ENCODE measurements around the gene QSOX2.

QSOX2 gene, protein sequence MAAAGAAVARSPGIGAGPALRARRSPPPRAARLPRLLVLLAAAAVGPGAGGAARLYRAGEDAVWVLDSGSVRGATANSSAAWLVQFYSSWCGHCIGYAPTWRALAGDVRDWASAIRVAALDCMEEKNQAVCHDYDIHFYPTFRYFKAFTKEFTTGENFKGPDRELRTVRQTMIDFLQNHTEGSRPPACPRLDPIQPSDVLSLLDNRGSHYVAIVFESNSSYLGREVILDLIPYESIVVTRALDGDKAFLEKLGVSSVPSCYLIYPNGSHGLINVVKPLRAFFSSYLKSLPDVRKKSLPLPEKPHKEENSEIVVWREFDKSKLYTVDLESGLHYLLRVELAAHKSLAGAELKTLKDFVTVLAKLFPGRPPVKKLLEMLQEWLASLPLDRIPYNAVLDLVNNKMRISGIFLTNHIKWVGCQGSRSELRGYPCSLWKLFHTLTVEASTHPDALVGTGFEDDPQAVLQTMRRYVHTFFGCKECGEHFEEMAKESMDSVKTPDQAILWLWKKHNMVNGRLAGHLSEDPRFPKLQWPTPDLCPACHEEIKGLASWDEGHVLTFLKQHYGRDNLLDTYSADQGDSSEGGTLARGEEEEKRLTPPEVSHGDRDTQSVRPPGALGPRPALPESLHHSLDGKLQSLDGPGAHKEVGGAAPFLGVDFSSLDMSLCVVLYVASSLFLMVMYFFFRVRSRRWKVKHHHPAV

DNA sequence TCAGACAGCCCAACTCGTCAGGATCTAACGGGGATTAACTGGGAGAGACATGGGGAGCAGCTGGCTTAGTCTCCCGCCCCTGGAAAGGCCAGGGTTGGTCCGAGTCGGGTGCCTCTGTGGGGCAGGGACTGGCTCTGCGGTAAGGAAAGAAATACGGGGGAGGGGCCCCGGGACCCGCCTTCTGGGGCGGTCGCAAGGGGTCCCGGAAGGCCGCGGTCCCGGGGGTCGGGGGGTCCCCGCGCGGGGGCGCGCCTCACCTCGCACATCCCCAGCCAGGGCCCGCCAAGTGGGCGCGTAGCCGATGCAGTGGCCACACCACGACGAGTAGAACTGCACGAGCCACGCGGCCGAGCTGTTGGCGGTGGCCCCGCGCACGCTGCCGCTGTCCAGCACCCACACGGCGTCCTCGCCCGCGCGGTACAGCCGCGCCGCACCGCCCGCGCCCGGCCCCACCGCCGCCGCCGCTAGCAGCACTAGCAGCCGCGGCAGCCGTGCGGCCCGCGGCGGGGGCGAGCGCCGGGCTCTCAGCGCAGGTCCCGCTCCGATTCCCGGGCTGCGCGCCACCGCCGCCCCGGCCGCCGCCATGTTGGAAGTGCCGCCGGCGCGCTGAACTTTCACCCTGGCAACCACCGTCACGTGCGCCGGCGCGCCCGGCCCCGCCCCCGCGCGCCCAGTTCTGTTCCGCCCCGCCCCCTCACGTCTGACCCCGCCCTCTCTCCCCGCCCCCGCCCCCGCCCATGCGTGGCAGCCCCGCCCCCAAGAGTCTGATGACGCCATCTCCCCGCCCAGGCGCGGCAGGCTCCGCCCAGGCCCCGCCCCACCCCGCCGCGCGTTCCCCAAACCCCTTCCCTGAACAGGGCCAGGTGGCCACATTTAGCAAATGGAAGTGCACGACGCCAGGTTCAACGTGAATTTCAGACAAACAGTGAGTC, at the start of gene QSOX2:
QSOX2 (minus strand) TSS at position 594 of the 932 bp plus-strand sequence; CDS start at position 585, 9 bp downstream.
- no peaks in the 10 kb centered on the region for H3K9me3 ChIP-seq (ENCODE audit: severe bottlenecking)
- peak within 1 kb of the TSS; percentile 95 for H3K27ac ChIP-seq
- no peaks in the 10 kb centered on the region for H3K27me3 ChIP-seq (ENCODE audit: insufficient read depth, low read depth, severe bottlenecking)
- peaks cover 40% of the 10 kb centered on the region for H3K36me3 ChIP-seq
- peak within 1 kb of the TSS; percentile 68 for H3K4me3 ChIP-seq (ENCODE audit: low read depth, low read length)
- TF ChIP-seq, protein P1, sequence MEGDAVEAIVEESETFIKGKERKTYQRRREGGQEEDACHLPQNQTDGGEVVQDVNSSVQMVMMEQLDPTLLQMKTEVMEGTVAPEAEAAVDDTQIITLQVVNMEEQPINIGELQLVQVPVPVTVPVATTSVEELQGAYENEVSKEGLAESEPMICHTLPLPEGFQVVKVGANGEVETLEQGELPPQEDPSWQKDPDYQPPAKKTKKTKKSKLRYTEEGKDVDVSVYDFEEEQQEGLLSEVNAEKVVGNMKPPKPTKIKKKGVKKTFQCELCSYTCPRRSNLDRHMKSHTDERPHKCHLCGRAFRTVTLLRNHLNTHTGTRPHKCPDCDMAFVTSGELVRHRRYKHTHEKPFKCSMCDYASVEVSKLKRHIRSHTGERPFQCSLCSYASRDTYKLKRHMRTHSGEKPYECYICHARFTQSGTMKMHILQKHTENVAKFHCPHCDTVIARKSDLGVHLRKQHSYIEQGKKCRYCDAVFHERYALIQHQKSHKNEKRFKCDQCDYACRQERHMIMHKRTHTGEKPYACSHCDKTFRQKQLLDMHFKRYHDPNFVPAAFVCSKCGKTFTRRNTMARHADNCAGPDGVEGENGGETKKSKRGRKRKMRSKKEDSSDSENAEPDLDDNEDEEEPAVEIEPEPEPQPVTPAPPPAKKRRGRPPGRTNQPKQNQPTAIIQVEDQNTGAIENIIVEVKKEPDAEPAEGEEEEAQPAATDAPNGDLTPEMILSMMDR (IDR thresholded peaks at IDR 0.05; ENCODE audit: low read depth, low read length) = no peak
- DNase-seq = peak; percentile 84

DNA sequence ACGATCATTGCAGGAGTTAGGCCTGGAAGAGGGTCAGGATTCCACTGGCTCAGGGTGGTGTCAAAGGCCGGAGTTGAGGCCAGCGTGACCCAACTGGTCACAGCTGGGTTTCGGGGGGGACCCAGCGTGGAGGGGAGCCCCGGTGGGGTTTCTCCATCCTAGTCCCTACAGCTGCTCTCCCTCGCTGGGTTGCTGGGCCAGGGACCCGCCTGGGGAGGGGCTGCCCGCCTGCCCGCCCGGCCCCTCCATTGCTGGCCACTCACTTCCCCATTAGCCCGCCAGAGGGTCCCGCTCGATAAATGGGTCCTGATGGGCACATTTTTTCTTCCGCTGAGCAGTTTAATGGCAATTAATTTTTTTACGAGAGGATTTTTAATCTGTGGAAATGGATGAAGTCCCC, 49.4 kb upstream of the QSOX2 start:
- H3K9me3 ChIP-seq (ENCODE audit: severe bottlenecking) = peaks cover 6% of the 10 kb centered on the region
- no peak overlapping the region for H3K27ac ChIP-seq
- no peak overlapping the region for H3K4me3 ChIP-seq (ENCODE audit: low read depth, low read length)
- H3K27me3 ChIP-seq (ENCODE audit: insufficient read depth, low read depth, severe bottlenecking) = no peaks in the 10 kb centered on the region
- TF ChIP-seq, protein P1 (IDR thresholded peaks at IDR 0.05; ENCODE audit: low read depth, low read length) = no peak
- DNase-seq = no peak
- no peaks in the 10 kb centered on the region for H3K36me3 ChIP-seq

DNA sequence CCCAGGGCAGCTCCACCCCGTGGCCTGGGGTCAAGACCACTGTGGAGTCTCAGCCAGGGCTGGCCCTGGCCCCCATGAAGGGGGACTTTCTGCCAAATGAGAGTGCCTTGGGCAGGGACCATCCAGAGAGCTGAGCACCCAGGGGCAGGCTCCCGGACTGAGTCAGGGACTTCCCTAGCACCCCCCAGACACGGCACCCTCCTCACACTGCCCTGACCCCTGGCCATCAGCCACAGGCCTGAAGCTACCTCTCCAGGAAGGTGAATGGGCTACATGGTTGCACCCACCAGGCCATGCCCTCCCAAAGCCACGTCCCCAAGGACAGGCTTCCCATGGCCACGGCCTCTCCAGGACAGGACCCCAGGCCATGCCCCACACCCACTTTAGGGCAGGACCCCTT, 48.8 kb upstream of the QSOX2 start:
- TF ChIP-seq, protein P1 (IDR thresholded peaks at IDR 0.05; ENCODE audit: low read depth, low read length) = no peak

DNA sequence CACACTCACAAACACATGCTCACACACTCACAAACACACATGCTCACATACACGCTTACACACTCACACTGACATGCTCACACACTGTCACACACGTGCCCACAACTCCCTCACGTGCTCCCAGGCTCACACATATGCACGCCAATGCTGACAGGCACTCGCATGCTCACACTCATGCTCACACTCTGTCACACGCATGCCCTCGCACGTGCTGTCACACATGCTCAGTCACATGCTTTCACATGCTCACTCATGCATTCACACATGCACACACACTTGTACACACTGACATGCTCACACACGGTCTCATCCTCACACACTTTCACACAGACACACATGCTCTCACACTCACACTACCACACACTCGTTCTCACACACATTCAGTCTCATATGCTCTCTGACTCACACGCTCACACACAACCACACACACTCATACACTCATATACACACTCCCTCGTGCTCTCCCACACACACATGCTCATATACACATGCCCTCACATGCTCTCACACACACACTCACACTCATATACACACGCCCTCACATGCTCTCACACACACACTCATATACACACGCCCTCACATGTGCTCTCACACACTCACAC, 48.0 kb upstream of the QSOX2 start:
- TF ChIP-seq, protein P1 (IDR thresholded peaks at IDR 0.05; ENCODE audit: low read depth, low read length) = no peak
- DNase-seq = no peak
- H3K9me3 ChIP-seq (ENCODE audit: severe bottlenecking) = peaks cover 6% of the 10 kb centered on the region
- no peak overlapping the region for H3K27ac ChIP-seq
- no peaks in the 10 kb centered on the region for H3K36me3 ChIP-seq
- no peaks in the 10 kb centered on the region for H3K27me3 ChIP-seq (ENCODE audit: insufficient read depth, low read depth, severe bottlenecking)
- H3K4me3 ChIP-seq (ENCODE audit: low read depth, low read length) = no peak overlapping the region

More for the DNA sequence above, 48.8 kb upstream of the QSOX2 start:
- Histone ChIP-seq H3K27ac (no peak overlapping the region), H3K4me3 (ENCODE audit: low read depth, low read length) (no peak overlapping the region), H3K27me3 (ENCODE audit: insufficient read depth, low read depth, severe bottlenecking) (no peaks in the 10 kb centered on the region), H3K9me3 (ENCODE audit: severe bottlenecking) (peaks cover 6% of the 10 kb centered on the region), H3K36me3 (no peaks in the 10 kb centered on the region)
- DNase-seq = no peak

Measured in WERI-Rb-1 (cell line).